Esophagus muscularis mucosa (tissue), 4 donors: ENCODE results near the gene ZC3H7B. TPM values are rescaled to one million over a fixed set of nuclear protein-coding genes. Genes with fewer than 3 reads are reported as not detected.

Experiments used
- DNase-seq: peaks from one replicate; pipeline ENCODE4 v3.0.0-alpha.2; 2017; ENCODE audit errors: extremely low spot score
- H3K27ac ChIP-seq, 4 donors: fragments of 200-600 bp; sonication (generic); replicated peaks in 1 of 4; 1 replicate in 3 of 4; 2 replicates in 1 of 4; pipeline ENCODE4 v1.5.1; 2016 to 2019; ENCODE audit warnings: mild to moderate bottlenecking in 1 of 4
- H3K27me3 ChIP-seq, 4 donors: fragments of 200-600 bp; sonication (generic); one replicate each; pipeline versions ENCODE4 v1.5.1 to v1.6.0; 2016 to 2019
- H3K36me3 ChIP-seq, 4 donors: fragments of 200-600 bp; sonication (generic); one replicate each; pipeline ENCODE4 v1.5.1; 2016 to 2019
- H3K4me1 ChIP-seq, 4 donors: fragments of 200-600 bp; sonication (generic); one replicate each; pipeline ENCODE4 v1.5.1; 2016 to 2019
- H3K4me3 ChIP-seq, 4 donors: fragments of 200-600 bp; sonication (generic); 1 replicate in 2 of 4; 2 replicates in 2 of 4; pipeline ENCODE4 v1.5.1; 2016 to 2019; ENCODE audit warnings: mild to moderate bottlenecking in 4 of 4, moderate library complexity in 1 of 4
- H3K9me3 ChIP-seq, 4 donors: fragments of 200-600 bp; sonication (generic); 1 replicate in 3 of 4; 2 replicates in 1 of 4; pipeline ENCODE4 v1.5.1; 2016 to 2019
- EP300 ChIP-seq: sonication (generic); formaldehyde crosslinking; IDR thresholded peaks from one replicate; pipeline ENCODE4 v1.6.1; 2017; ENCODE audit warnings: antibody characterized with exemption
- POLR2A ChIP-seq: fragments of 450-650 bp; IDR thresholded peaks from one replicate; pipeline ENCODE4 v1.6.1; 2017; ENCODE audit warnings: antibody characterized with exemption, moderate library complexity, mild to moderate bottlenecking, low read depth
- POLR2AphosphoS5 ChIP-seq, 2 donors: sonication (generic); formaldehyde crosslinking; IDR thresholded peaks; one replicate each; pipeline ENCODE4 v1.6.1; 2017; ENCODE audit warnings: antibody characterized with exemption in 2 of 2
- WGBS: methylation state at CpG from one replicate; pipeline ENCODE4 v1.1.5; 2018; 5-methylcytosine and 5-hydroxymethylcytosine counted together
- intact Hi-C: fragments of 100-400 bp; cut with DNase I; formaldehyde crosslinking; loops from one replicate; pipeline ENCODE4 v1.15.1; 2023
- total RNA-seq, 4 donors: library from RNA; depleted of rRNA; stranded (reverse); fragments of >200 nt; gene quantifications; one replicate each; pipeline versions ENCODE4 v1.1.0 to v1.2.1, GENCODE V29; 2016
- TF ChIP-seq, protein P1 (sequence below), 3 experiments: fragments of 200-600 bp in 2 of 3; fragments of 450-650 bp in 1 of 3; sonication (generic) in 2 of 3; IDR thresholded peaks; one replicate each; pipeline ENCODE4 v1.5.1; 2017 to 2019; ENCODE audit warnings: antibody characterized with exemption in 3 of 3, mild to moderate bottlenecking in 2 of 3, moderate library complexity in 1 of 3

ZC3H7B gene
- total RNA-seq, 4 donors from 2014 or later, result 39.9 to 72.2 (median 54.3) TPM

DNA sequence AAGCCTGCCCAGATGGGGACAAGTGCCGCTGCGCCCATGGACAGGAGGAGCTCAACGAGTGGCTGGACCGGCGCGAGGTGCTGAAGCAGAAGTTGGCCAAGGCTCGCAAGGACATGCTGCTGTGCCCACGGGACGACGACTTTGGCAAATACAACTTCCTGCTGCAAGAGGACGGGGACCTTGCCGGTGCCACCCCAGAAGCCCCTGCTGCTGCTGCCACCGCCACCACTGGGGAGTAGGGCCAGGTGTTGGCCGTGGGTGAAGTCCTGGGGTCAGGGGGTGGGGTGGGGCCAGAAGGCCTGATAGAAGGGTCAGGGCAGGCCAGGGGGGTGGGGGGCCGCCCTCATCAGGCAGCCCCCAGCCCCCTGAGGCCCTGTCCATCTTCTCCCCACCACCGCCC, 55.9 kb downstream of the ZC3H7B start:
- WGBS, result 84% methylated on average over 14 of the region's 16 CpGs
- intact Hi-C loops, result no loop called here
- Histone ChIP-seq H3K9me3 (no peaks in the 10 kb centered on the region), H3K27me3 (no peaks in the 10 kb centered on the region), H3K4me3 (no peak overlapping the region), H3K36me3 (peaks cover 40 to 69% (median 63%) of the 10 kb centered on the region in 4 donors), H3K4me1 (peaks cover 0 to 6% (median 0%) of the 10 kb centered on the region in 4 donors), H3K27ac (no peak overlapping the region)
- DNase-seq, result no peak
- TF ChIP-seq POLR2A, result no peak
- TF ChIP-seq POLR2AphosphoS5 (IDR thresholded peaks at IDR 0.05), result no peak
- TF ChIP-seq, protein P1, sequence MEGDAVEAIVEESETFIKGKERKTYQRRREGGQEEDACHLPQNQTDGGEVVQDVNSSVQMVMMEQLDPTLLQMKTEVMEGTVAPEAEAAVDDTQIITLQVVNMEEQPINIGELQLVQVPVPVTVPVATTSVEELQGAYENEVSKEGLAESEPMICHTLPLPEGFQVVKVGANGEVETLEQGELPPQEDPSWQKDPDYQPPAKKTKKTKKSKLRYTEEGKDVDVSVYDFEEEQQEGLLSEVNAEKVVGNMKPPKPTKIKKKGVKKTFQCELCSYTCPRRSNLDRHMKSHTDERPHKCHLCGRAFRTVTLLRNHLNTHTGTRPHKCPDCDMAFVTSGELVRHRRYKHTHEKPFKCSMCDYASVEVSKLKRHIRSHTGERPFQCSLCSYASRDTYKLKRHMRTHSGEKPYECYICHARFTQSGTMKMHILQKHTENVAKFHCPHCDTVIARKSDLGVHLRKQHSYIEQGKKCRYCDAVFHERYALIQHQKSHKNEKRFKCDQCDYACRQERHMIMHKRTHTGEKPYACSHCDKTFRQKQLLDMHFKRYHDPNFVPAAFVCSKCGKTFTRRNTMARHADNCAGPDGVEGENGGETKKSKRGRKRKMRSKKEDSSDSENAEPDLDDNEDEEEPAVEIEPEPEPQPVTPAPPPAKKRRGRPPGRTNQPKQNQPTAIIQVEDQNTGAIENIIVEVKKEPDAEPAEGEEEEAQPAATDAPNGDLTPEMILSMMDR (IDR thresholded peaks at IDR 0.05), result no peak
- TF ChIP-seq EP300, result no peak

DNA sequence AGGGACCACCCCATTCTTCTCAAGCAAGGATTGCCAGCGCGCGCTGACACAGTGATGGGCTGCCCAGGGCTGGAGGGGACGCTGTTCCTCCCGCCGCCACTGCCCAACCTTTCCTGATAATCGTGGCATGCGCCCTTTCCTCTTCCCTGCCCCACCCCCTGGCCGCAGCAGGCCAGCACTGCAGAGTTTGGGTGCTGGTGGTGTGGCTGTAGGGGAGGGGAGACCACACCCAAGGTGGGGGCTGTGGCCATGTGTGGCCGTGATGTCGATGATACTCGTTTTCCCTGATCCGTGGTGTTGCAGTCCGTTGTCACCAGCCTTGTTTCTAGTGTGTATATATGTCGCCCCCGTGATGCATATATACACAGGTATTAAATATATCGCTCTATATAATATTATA, 57.6 kb downstream of the ZC3H7B start:
- H3K4me1 ChIP-seq, result peaks cover 0 to 6% (median 0%) of the 10 kb centered on the region in 4 donors
- no peaks in the 10 kb centered on the region for H3K9me3 ChIP-seq
- no peak for DNase-seq
- WGBS, result 72% methylated on average over 14 of the region's 17 CpGs
- no peak overlapping the region for H3K27ac ChIP-seq
- no peaks in the 10 kb centered on the region for H3K27me3 ChIP-seq
- H3K36me3 ChIP-seq, result peaks cover 26 to 51% (median 46%) of the 10 kb centered on the region in 4 donors
- TF ChIP-seq EP300, result no peak
- TF ChIP-seq, protein P1 (IDR thresholded peaks at IDR 0.05), result no peak
- TF ChIP-seq POLR2AphosphoS5 (IDR thresholded peaks at IDR 0.05), result no peak
- no peak for TF ChIP-seq POLR2A
- intact Hi-C loops, result no loop called here
- no peak overlapping the region for H3K4me3 ChIP-seq

- no peak overlapping the region for H3K4me3 ChIP-seq
- H3K36me3 ChIP-seq, result peaks cover 26 to 47% (median 42%) of the 10 kb centered on the region in 4 donors
- no peak for DNase-seq
- peaks cover 0 to 6% (median 0%) of the 10 kb centered on the region in 4 donors for H3K4me1 ChIP-seq
- no peaks in the 10 kb centered on the region for H3K27me3 ChIP-seq
- WGBS, result 69% methylated on average over 4 of the region's 4 CpGs
- intact Hi-C loops, result no loop called here
- H3K27ac ChIP-seq, result no peak overlapping the region
- TF ChIP-seq, protein P1 (IDR thresholded peaks at IDR 0.05), result no peak
- TF ChIP-seq EP300, result no peak
- no peak for TF ChIP-seq POLR2AphosphoS5 (IDR thresholded peaks at IDR 0.05)
- TF ChIP-seq POLR2A, result no peak
- no peaks in the 10 kb centered on the region for H3K9me3 ChIP-seq
Observed at GRCh38 chr22:41359376-41359775, 58.1 kb downstream of the ZC3H7B start.

- Histone ChIP-seq H3K4me3 (no peak overlapping the region), H3K36me3 (peaks cover 22 to 39% (median 35%) of the 10 kb centered on the region in 4 donors), H3K4me1 (peaks cover 0 to 6% (median 0%) of the 10 kb centered on the region in 4 donors), H3K27me3 (no peaks in the 10 kb centered on the region), H3K27ac (no peak overlapping the region), H3K9me3 (no peaks in the 10 kb centered on the region)
- intact Hi-C loops, result no loop called here
- no peak for DNase-seq
- WGBS, result 69% methylated on average over 7 of the region's 11 CpGs
- TF ChIP-seq EP300 (no peak), POLR2A (no peak)
Observed at GRCh38 chr22:41360126-41360525, 58.8 kb downstream of the ZC3H7B start.

DNA sequence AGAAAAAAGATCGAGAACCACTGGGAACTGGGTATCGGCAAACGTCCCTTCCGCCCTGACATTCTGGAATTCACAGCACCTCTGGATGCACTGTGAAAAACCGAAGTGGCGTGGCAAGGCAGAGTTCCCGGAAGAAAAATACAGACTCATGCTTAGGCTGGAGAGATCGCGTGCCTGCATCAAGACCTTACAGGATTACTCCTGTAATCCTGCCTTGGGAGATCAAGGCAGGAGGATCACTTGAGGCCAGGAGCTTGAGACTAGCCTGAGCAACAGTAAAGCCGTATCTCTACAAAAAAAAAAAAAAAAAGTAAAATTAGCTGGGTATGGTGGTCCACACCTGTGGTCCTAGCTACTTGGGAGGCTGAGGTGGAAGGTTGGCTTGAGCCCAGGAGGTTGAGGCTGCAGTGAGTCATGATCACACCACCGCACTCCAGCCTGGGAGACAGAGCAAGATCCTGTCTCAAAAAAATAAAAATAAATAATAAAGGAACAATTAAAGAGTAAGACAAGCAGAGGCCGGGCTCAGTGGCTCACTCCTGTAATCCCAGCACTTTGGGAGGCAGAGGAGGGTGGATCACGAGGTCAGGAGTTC, 60.5 kb downstream of the ZC3H7B start:
- TF ChIP-seq, protein P1 (IDR thresholded peaks at IDR 0.05), result no peak
- no peak overlapping the region for H3K27ac ChIP-seq
- no peak overlapping the region for H3K4me3 ChIP-seq
- H3K9me3 ChIP-seq, result no peaks in the 10 kb centered on the region
- peaks cover 5 to 22% (median 18%) of the 10 kb centered on the region in 4 donors for H3K36me3 ChIP-seq
- intact Hi-C loops, result no loop called here
- H3K4me1 ChIP-seq, result peaks cover 3 to 11% (median 7%) of the 10 kb centered on the region in 4 donors
- no peaks in the 10 kb centered on the region for H3K27me3 ChIP-seq
- WGBS, result 92% methylated on average over 13 of the region's 13 CpGs
- DNase-seq, result no peak
